Medulla oblongata (tissue), 1 donor: ENCODE data around the gene PSMD4.
"Not testable (repeated sequence)": the region's sequence is repeated elsewhere in the genome, so short reads cannot be mapped to it uniquely, and the experiment has no call there.

ENCODE experiments used
- DNase-seq: peaks from one replicate; pipeline ENCODE4 v3.0.0-alpha.2; 2015; ENCODE audit errors: extremely low spot score

PSMD4 gene

DNA sequence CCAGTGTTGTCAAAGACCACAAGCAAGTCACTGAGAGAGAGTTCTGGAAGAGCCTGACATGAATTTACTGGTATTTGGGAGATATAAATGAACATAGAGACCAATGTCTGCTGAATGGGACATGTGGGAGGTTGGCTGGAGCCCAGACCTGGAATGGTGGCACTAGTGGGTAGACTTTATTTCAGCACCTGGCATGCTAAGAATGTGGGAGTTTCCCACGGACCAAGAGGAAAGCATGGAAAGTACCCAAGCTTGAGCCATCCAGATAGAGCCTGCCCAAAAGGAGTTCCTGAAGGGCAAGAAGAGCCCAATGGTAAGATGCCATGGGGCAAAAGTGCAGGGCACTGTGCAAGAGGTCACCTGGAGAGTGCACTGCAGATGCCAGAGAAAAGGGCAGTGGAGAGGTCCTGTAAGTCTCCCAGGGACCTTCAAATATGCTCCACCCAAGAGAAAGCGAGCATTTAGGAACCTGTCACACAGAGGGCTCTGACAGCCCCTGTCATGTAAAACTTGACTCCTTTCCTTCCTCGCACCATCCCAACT, 19.5 kb downstream of the PSMD4 start:
- DNase-seq = no peak

GRCh38 chr1:151275341-151275740, 20.8 kb downstream of the PSMD4 start:
- DNase-seq = not testable (repeated sequence)

GRCh38 chr1:151277249-151277648, 22.7 kb downstream of the PSMD4 start:
- DNase-seq = peak; percentile 53

- peak; percentile 98 for DNase-seq
These were observed 26.9 kb downstream of the PSMD4 start for GRCh38 chr1:151281225-151281968.

GRCh38 chr1:151281969-151282882, 27.7 kb downstream of the PSMD4 start, which contains the start of gene ZNF687:
Gene ZNF687, plus strand, starts transcription at chr1:151282299. Its CDS starts 3,993 bp downstream, at chr1:151286292.
- peak; percentile 100 for DNase-seq

DNA sequence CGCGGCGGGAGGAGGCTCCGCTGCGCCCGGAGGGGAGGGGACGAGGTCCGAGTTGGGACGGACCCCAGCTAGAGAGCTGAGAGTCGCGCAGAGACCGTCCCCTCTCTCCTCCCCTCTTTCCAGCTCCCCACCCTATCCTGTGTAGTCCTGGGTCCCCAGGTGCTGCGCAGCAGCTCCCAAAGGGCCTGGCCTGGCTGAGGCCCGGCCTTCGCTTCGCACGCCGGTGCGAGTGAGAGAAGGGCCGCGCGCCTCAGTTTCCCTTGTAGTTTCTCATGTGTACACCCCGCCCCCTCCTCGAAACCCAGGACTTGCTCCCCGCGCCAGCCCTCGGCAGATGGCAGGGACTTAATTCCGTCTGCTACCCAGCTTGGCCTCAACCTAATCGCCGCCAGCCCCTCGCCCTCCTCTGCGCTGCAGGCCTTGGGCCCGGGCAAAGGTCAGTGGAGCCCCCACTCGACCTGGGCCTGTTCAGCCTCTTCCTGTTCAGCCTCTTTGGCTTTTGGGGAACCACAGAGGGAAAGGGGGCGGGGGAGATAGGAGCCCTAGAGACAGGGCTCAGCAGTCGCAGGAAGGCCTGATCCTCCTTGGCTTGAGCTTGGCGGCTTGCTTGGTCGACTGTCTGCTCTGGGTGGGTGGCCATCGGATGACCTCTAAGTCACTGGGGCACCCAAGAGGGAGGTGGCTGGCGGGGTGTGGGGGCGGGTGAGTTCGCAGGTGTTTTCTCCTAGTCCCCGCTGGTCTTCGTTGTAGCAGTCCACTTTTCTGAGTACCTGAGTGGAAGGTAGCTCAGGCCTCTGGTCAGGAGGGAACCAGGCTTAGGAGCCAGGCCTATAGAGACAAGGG, 28.6 kb downstream of the PSMD4 start:
- DNase-seq = peak; percentile 43

DNA sequence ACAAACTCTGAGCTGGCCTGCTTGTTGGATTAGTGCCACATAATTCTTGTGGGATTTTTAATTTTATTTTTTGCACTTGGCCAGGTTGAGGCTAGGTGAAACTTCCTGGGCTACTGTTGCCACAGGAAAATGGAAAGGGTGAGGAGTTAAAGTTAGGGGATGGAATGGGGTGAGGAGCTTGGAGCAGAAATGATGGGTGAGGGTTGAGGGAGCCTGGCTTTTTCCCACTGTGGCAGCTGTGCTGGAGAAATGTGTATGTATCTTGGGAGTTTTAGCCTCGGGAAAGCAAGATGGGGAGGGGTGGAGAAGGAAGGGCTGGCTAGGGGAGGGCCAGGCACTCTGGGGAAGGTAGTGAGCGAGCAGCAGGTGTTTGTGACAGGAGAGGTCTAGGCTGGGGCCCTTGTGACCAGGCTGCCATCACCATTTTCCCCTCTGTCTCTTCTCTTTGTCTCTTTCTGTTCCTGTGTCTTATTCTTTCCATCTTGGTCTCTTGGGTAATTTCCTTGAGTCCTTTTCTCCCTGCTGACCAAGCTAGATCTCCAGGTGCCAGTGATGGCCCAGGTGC, 29.6 kb downstream of the PSMD4 start:
- DNase-seq = no peak

GRCh38 chr1:151286619-151287340, 32.2 kb downstream of the PSMD4 start:
- DNase-seq = no peak

DNA sequence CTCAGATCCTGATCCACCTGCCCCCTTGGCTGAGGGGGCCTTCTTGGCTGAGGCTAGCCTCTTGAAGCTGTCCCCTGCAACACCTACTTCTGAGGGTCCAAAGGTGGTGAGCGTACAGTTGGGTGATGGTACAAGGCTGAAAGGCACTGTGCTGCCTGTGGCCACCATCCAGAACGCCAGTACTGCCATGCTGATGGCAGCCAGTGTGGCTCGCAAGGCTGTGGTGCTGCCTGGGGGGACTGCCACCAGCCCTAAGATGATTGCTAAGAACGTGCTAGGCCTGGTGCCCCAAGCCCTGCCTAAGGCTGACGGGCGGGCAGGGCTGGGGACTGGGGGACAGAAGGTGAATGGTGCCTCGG, 32.8 kb downstream of the PSMD4 start:
- no peak for DNase-seq

DNA sequence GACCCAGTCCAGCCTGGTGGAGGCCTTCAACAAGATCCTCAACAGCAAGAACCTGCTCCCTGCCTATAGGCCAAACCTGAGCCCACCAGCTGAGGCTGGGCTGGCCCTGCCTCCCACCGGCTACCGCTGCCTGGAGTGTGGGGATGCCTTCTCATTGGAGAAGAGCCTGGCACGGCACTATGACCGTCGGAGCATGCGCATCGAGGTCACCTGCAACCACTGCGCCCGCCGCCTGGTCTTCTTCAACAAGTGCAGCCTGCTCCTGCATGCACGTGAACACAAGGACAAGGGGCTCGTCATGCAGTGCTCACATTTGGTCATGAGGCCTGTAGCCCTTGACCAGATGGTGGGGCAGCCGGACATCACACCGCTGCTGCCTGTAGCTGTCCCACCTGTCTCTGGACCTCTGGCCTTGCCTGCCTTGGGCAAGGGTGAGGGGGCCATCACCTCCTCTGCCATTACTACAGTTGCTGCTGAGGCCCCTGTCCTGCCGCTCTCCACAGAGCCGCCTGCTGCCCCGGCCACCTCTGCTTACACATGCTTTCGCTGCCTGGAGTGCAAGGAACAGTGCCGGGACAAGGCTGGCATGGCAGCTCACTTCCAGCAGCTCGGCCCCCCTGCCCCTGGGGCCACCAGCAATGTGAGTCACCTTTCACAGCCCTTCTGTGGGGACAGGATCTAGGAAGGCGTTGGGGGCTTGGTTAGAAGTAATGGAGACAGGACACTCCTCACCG, 33.4 kb downstream of the PSMD4 start:
- no peak for DNase-seq

DNA sequence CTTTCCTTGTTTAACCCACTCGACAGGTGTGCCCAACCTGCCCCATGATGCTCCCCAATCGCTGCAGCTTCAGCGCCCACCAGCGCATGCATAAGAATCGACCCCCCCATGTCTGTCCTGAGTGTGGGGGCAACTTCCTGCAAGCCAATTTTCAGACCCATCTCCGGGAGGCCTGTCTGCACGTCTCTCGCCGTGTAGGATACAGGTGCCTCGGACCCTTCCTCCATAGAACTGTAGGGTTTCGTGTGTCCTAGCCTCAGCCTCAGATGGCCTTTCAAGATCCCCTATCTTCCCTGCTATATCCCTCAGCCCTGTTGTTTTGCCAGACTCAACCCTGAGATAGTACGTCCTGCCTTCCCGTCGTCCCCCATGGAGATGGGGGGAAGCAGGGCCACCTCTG, 34.0 kb downstream of the PSMD4 start:
- DNase-seq = no peak

DNA sequence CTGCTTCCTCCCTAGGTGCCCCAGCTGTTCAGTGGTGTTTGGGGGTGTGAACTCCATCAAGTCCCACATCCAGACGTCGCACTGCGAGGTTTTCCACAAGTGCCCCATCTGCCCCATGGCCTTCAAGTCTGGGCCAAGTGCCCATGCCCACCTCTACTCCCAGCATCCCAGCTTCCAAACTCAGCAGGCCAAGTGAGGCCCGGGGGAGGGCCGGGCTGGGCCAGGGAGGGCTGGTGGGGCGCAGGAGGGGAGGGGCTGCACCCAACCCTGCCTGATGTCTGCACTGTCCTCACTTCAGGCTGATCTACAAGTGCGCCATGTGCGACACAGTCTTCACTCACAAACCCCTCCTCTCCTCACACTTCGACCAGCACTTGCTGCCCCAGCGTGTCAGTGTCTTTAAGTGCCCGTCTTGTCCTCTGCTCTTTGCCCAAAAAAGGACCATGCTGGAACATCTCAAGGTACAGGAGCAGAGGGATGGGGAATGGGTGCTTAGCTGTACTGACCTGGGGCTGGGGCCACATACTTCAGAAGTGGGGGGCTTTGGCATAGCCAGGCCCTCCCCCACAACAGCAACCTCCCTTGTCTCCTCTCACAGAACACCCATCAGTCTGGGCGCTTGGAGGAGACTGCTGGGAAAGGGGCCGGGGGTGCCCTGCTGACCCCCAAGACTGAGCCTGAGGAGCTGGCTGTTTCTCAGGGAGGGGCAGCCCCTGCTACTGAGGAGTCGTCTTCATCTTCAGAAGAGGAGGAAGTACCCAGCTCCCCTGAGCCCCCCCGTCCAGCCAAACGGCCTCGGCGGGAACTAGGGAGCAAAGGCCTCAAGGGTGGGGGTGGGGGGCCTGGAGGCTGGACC, 34.8 kb downstream of the PSMD4 start:
- no peak for DNase-seq

- DNase-seq = no peak
These were observed 35.6 kb downstream of the PSMD4 start for GRCh38 chr1:151289991-151290708.

GRCh38 chr1:151290709-151291303, 36.3 kb downstream of the PSMD4 start:
- no peak for DNase-seq

GRCh38 chr1:151292207-151293030, 37.9 kb downstream of the PSMD4 start:
- DNase-seq = no peak

GRCh38 chr1:151293093-151293492, 38.6 kb downstream of the PSMD4 start:
- DNase-seq = no peak
